IMR-90 (cell line): ENCODE measurements around the gene CDR2. TPM values are rescaled to one million over a fixed set of nuclear protein-coding genes. Genes with fewer than 3 reads are reported as not detected.

ENCODE experiments used
- ATAC-seq: fragments of 200-7000 bp; cut with Tn5 transposase; 2 replicates; pipeline ENCODE4 v1.9.1; 2020; ENCODE audit warnings: low read depth, mild to moderate bottlenecking, moderate library complexity
- BruUV-seq: library from RNA; stranded (reverse); fragments of 400-500 nt; replicated peaks from 2 replicates; lab custom pipeline; 2021; lab: Mats Ljungman, UMichigan
- CTCF ChIA-PET: fragments of 300-600 bp; formaldehyde crosslinking; extraction: SDS; loops from one replicate; lab custom pipeline; 2021; ENCODE audit warnings: antibody characterized with exemption; lab: Yijun Ruan, JAX
- POLR2A ChIA-PET: fragments of 300-600 bp; sonication (Branson Sonifier 250); formaldehyde crosslinking; loops from one replicate; lab custom pipeline; 2022; ENCODE audit warnings: antibody characterized with exemption; ENCODE audit not compliant: unreplicated experiment; lab: Charles Lee
- DNase-seq: peaks from one replicate; pipeline ENCODE4 v3.0.0; 2013
- H2AFZ ChIP-seq: replicated peaks from 2 replicates; pipeline ENCODE3; 2013; ENCODE audit warnings: low read length, mild to moderate bottlenecking; ENCODE audit not compliant: poor library complexity
- H2AK5ac ChIP-seq: 2 replicates; pipeline ENCODE4 v1.6.1; 2013; ENCODE audit warnings: low read depth, low read length, inconsistent platforms
- H2AK9ac ChIP-seq: replicated peaks from 2 replicates; pipeline ENCODE3; 2013; ENCODE audit warnings: mild to moderate bottlenecking, low read depth, low read length, moderate library complexity; ENCODE audit not compliant: poor library complexity
- H2BK120ac ChIP-seq: 2 replicates; pipeline ENCODE4 v1.6.1; 2013; ENCODE audit warnings: low read depth, low read length, inconsistent platforms
- H2BK15ac ChIP-seq: 3 replicates; pipeline ENCODE4 v1.6.1; 2013; ENCODE audit warnings: low read depth, low read length, inconsistent platforms
- H2BK20ac ChIP-seq: 2 replicates; pipeline ENCODE4 v1.6.1; 2013; ENCODE audit warnings: low read depth, mild to moderate bottlenecking, inconsistent platforms, low read length, moderate library complexity
- H2BK5ac ChIP-seq: 2 replicates; pipeline ENCODE4 v1.6.1; 2013; ENCODE audit warnings: mild to moderate bottlenecking, low read depth, low read length, inconsistent platforms; ENCODE audit not compliant: poor library complexity, severe bottlenecking
- H3K14ac ChIP-seq: replicated peaks from 2 replicates; pipeline ENCODE4 v1.6.1; 2013; ENCODE audit warnings: low read depth, low read length, inconsistent platforms
- H3K18ac ChIP-seq: 2 replicates; pipeline ENCODE4 v1.6.1; 2013; ENCODE audit warnings: low read depth, low read length, control low read depth
- H3K23ac ChIP-seq: 2 replicates; pipeline ENCODE4 v1.6.1; 2013; ENCODE audit warnings: low read depth, low read length, inconsistent platforms
- H3K27ac ChIP-seq: 2 replicates; pipeline ENCODE4 v1.5.1; 2013; ENCODE audit warnings: mild to moderate bottlenecking, control low read depth, low read length; ENCODE audit not compliant: insufficient read depth
- H3K27me3 ChIP-seq: 2 replicates; pipeline ENCODE4 v1.6.1; 2013; ENCODE audit warnings: low read length; ENCODE audit not compliant: control insufficient read depth, insufficient read depth
- H3K36me3 ChIP-seq: 2 replicates; pipeline ENCODE4 v1.6.1; 2013; ENCODE audit warnings: low read length, mixed read lengths; ENCODE audit not compliant: control insufficient read depth, insufficient read depth
- H3K4ac ChIP-seq: 2 replicates; pipeline ENCODE4 v1.6.1; 2013; ENCODE audit warnings: low read depth, low read length, inconsistent platforms
- H3K4me1 ChIP-seq: 2 replicates; pipeline ENCODE4 v1.6.1; 2013; ENCODE audit warnings: low read length, mixed read lengths; ENCODE audit not compliant: control insufficient read depth, insufficient read depth
- H3K4me2 ChIP-seq: 2 replicates; pipeline ENCODE4 v1.6.1; 2013; ENCODE audit warnings: low read depth, mild to moderate bottlenecking, control low read depth, low read length, moderate library complexity
- H3K4me3 ChIP-seq: 2 replicates; pipeline ENCODE4 v1.5.1; 2013; ENCODE audit warnings: low read depth, mild to moderate bottlenecking, control low read depth, low read length, moderate library complexity; ENCODE audit not compliant: insufficient read depth
- H3K56ac ChIP-seq: 2 replicates; pipeline ENCODE4 v1.6.1; 2013; ENCODE audit warnings: low read length, inconsistent platforms; ENCODE audit not compliant: insufficient read depth; ENCODE audit errors: extremely low read depth
- H3K79me1 ChIP-seq, 2 experiments: 2 replicates each; pipeline ENCODE4 v1.6.1; 2013; ENCODE audit warnings: low read length in 2 of 2, inconsistent platforms in 1 of 2, low read depth in 1 of 2
- H3K9ac ChIP-seq: 2 replicates; pipeline ENCODE4 v1.6.1; 2013; ENCODE audit warnings: low read depth, low read length, control low read depth
- H3K9me1 ChIP-seq: 2 replicates; pipeline ENCODE4 v1.6.1; 2013; ENCODE audit warnings: low read length, inconsistent platforms; ENCODE audit not compliant: insufficient read depth
- H3K9me3 ChIP-seq: 2 replicates; pipeline ENCODE4 v1.6.1; 2013; ENCODE audit warnings: low read length; ENCODE audit not compliant: control insufficient read depth, insufficient read depth
- H4K20me1 ChIP-seq: 2 replicates; pipeline ENCODE4 v1.6.1; 2013; ENCODE audit warnings: low read length, inconsistent platforms; ENCODE audit not compliant: insufficient read depth
- H4K5ac ChIP-seq: 2 replicates; pipeline ENCODE4 v1.6.1; 2013; ENCODE audit warnings: mild to moderate bottlenecking, low read depth, low read length, control low read depth
- H4K8ac ChIP-seq, 2 experiments: 2 replicates each; pipeline ENCODE4 v1.6.1; 2013; ENCODE audit warnings: low read depth in 2 of 2, low read length in 2 of 2, control low read depth in 1 of 2, inconsistent platforms in 1 of 2
- H4K91ac ChIP-seq: 2 replicates; pipeline ENCODE4 v1.6.1; 2013; ENCODE audit warnings: low read depth, low read length, inconsistent platforms; ENCODE audit not compliant: insufficient read depth
- ELK1 ChIP-seq: fragments of 150-350 bp; IDR thresholded peaks from 2 replicates; pipeline ENCODE4 v1.6.1; 2016; ENCODE audit warnings: low read depth, mild to moderate bottlenecking, low read length, moderate library complexity, borderline replicate concordance
- FOS ChIP-seq: fragments of 150-350 bp; IDR thresholded peaks from 2 replicates; pipeline ENCODE4 v1.6.1; 2016; ENCODE audit warnings: low read depth, low read length
- POLR2A ChIP-seq: IDR thresholded peaks from 2 replicates; pipeline ENCODE4 v1.6.1; 2012; ENCODE audit warnings: mild to moderate bottlenecking, low read depth, low read length
- dilution Hi-C: fragments of 300-500 bp; cut with HindIII; formaldehyde crosslinking; loops from one replicate; pipeline ENCODE4 v1.14.3; 2018; ENCODE audit warnings: low sequenced_read_pairs; ENCODE audit not compliant: unreplicated experiment
- in situ Hi-C: fragments of 300-500 bp; cut with MboI; formaldehyde crosslinking; loops from 3 replicates; pipeline ENCODE4 v1.14.3; 2019; ENCODE audit warnings: low sequenced_read_pairs, inconsistent platforms, mixed read lengths
- intact Hi-C: fragments of 100-400 bp; cut with micrococcal nuclease; formaldehyde crosslinking; loops from 2 replicates; pipeline ENCODE4 v1.10.0; 2022
- polyA plus RNA-seq, 3 experiments: library from polyadenylated mRNA; depleted of rRNA; stranded (reverse); fragments of >200 nt; gene quantifications; 2 replicates each; pipeline ENCODE4 v1.2.3, GENCODE V29; 2012; ENCODE audit warnings: low replicate concordance in 1 of 3
- total RNA-seq: library from RNA; depleted of rRNA; stranded (reverse); fragments of >200 nt; gene quantifications from 2 replicates; pipeline ENCODE4 v1.2.3, GENCODE V29; 2012

The CDR2 gene
- total and polyA plus RNA-seq, 2 of the 4 experiments (the other 2 are of a cell fraction), result 37.7 to 48.4 TPM

- Histone ChIP-seq H3K27me3 (no peaks in the 10 kb centered on the region), H3K27ac (no peak overlapping the region), H3K9ac (no peak overlapping the region), H4K5ac (no peak overlapping the region), H2AFZ (no peak overlapping the region), H4K20me1 (peaks cover 18% of the 10 kb centered on the region), H3K14ac (no peak overlapping the region), H2BK120ac (no peak overlapping the region), H4K8ac (no peak overlapping the region), H2BK15ac (no peak overlapping the region), H3K56ac (no peak overlapping the region), H3K36me3 (peaks cover 43% of the 10 kb centered on the region), H2BK5ac (no peak overlapping the region), H2AK9ac (no peak overlapping the region), H3K4me3 (no peak overlapping the region), H3K4ac (no peak overlapping the region), H4K91ac (no peak overlapping the region), H2AK5ac (no peak overlapping the region), H3K9me3 (peaks cover 3% of the 10 kb centered on the region; the same call in 1 of the 2 replicates), H3K23ac (no peak overlapping the region), H3K79me1 (peaks cover 18 to 39% of the 10 kb centered on the region in 2 experiments), H3K4me2 (no peak overlapping the region), H3K9me1 (peaks cover 9% of the 10 kb centered on the region), H3K18ac (no peak overlapping the region), H3K4me1 (peaks cover 5% of the 10 kb centered on the region; the same call in 1 of the 2 replicates), H2BK20ac (no peak overlapping the region)
- BruUV-seq, result no TSS peak
- in situ Hi-C loops (loop anchor here (25.0 kb wide), 1 partner anchor 1174 kb away; the partner anchor contains the start of genes DNAH3 and LDAF1), intact Hi-C loops (no loop called here), dilution Hi-C loops (no loop called here)
- DNase-seq, result no peak
- ChIA-PET CTCF (no interaction called here), POLR2A (no interaction called here)
- TF ChIP-seq FOS, result no peak
- no peak for TF ChIP-seq ELK1
- TF ChIP-seq POLR2A, result no peak
- ATAC-seq, result no peak
Observed at GRCh38 chr16:22336581-22336980, 37.8 kb downstream of the CDR2 start.
